GM21526 (cell line): ENCODE results near the gene TARBP1.
A peak's percentile ranks its signal among the peaks of the same experiment; 100 is the strongest.

Experiments used
- ATAC-seq: cut with Tn5 transposase; IDR thresholded peaks from one replicate; pipeline ENCODE4 v1.9.1; 2021; ENCODE audit warnings: moderate library complexity; ENCODE audit not compliant: unreplicated experiment, low FRiP score

The TARBP1 gene

DNA sequence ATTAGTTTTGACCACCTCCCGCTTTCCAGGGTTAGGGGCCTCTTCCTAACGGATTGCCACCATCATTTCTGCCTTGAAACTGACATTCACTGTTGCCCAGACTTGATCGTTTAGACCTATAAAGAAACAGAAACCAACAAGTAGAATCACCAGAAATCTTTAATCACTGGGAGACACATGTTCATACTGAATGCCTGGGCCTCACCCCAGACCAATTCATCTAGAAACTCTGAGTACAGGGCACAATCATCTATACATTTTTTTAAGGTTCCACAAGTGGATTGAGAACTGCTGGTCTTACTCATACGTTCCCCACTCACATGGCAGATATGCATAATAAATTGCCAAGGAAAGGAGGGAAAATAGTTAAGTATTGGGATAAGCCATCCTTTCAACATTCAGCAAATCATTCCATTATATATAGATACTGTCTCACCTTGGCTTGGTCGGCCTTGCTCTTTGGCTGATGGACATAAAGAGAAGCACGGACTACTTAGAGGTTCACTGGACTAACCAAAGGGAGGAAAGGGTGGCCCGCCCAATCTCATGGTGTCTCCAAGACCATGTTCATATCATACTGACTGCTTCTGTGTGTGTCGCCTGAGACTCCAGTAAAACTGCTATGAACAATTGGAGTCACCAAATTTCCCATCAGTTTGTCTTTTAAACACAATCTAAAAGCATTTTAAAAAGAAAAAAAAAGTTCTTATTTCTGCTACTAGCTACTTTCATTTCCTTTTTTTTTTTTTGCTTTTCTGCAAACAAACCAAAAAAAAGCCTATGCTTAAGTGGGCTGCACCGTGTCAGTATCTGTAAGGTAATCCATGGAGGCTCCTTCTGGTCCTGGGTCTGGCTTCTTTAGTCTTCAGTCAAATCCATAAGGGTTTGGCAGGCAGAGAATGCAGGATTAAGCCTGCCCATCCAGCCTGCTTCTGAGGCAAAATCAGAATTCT is 9.4 kb upstream of the TARBP1 start:
- ATAC-seq = no peak

DNA sequence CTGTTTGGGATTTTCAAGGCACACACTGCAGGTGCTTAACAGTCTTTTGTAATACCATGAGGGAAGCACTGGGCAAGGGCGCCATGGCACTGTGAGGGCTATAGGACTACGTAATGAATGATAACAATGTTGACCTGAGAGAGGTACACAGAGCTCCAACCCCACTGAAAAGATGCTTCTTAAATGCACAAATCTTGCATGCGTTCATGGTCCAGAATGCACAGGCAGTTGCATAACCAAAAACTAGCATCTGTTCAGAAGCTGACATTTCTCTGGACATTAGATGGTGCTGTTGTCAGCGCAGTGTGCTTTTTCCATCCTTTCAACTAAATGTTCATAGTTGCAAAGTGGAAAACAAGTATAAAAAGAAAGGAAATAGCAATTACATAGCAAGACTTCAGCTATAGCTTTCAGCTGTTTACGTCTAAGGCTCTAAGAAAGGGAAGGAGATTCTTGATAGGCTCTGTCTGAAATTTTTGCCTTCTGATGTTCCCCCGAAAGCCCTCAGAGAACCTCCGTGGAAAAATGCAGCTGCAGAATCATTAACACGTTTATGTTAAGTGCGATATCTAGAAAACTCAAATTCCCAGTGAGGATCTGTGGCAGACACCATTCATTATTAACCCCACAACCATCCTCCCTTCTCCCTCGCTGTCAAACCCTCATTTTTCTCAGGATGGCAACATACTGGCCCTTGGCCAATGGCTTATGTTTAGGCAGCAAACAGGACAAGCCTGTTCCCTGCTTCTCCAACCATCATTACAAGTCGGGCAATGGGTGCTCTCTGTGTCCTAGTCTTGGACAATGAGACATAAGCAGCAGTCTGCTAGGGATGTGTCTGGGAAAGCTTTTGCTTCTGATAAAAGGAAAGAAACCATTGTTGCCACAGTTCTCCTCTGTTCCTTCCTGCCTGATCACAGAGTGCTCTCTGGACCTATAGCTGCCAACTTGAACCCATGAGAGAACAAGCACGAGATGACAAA is 8.2 kb upstream of the TARBP1 start:
- ATAC-seq = no peak

DNA sequence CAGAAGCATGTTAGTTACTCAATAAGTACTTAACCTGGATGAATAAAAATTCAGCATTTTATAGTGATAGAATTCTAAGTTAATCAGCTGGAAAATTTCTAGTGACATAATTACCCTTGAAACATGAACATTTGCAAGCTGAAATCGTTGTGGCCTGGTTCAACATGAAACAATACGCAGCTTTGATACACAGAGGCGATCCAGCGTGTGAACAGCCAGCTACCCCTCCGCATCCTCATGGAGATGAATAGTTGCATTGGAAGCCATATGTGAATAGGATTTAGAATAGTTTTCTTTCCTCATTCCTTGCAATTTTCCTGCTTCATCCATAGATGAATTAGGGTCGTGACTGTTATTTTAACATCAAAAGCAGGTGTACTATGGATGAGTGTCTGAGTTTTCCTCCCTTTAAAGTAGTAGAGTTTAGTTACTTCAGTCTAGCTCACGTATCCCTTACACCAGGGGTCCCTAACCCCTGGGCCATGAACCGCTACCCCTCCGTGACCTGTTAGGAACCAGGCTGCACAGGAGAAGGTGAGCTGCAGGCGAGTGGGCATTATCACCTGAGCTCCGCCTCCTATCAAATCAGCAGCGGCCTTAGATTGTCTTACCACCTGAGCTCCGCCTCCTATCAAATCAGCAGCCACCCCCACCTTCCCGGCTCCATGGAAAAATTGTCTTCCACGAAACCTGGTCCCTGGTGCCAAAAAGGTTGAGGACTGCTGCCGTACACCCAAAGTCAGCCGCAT is 6.2 kb upstream of the TARBP1 start:
- ATAC-seq = no peak

DNA sequence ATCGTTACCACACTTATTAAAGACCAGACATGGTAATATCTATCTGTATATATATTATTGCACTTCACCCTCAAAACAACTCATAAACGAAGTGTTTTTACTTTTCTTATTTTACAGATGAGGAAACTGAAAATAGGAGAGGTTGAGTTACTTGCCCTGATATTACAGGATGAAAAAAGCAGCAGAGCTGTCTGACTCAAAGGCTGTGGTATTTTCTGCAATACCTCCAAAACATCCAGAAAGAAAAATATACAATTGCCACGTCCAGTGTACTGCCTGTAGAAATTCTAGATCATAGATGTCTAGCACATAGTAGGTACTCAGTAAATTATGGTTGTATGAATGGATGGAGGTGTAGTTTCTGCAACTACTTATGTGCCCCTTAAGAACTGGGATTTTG is 5.2 kb upstream of the TARBP1 start:
- ATAC-seq = no peak

DNA sequence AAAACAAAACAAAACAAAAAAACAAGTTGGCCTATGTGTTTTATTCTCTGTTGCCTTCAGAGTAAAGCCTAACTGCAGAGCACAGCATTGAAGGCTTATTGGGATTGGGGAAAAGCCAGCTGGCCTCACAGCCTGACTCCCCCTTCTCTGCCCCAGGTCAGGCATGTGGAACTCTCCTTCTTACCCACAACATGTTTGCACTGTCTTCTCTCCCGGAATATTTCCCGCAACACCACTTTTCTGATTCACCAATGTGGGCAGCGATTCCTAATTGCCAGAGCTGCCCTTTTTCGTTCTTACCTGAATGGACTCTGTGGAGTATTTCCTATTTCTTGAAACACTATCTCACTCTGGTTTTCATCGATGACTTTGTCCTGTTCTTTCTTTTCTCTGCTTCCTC is 2.8 kb upstream of the TARBP1 start:
- ATAC-seq = no peak

DNA sequence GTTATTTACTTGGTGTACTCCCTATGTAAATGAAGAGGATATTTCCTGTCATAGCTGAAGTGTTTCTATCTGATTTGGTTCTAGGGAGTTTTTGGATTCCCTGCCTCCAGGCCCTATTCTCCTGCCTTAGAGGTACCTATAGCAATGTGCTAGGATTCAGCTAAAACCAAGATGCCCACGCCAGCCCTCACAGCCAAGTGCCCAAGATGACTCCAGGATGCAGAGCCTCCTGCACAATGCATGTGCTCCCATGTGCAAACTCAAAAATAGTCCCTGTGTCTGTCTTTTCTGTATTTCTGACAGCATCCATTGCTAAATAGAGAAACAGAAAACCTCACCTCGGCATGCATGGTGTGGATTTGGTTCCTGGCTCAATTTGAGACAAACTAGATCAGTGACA is 887 bp upstream of the TARBP1 start:
- no peak for ATAC-seq

DNA sequence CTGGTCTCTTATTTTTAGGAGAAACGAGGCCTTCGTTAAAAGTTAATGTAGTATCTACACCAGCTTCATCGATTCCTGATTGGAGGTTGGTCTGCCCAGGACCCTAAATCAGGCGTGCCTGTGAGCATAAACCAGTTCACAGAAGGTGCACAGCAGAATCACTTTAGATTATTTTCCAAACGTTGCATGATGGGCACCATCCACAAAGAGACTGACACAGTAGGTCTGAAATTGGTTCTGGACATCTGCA is 256 bp upstream of the TARBP1 start:
- no peak for ATAC-seq

DNA sequence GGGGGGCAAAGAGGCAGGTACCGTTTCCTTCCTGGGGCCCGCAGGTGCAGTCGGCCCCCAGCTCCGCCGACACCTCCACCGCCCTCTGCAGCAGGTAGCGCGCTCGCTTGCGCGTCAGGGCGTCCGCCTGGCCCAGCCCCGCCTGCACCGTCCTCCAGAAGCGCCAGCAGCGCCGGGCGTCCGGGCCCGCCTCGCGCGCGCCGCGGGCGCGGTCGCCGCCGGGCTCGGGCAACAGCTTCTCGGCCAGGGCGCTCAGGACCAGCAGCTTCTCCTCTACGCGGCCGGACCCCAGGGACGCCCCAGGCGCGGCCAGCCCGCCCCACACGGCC is 863 bp downstream of the TARBP1 start:
- ATAC-seq = peak; percentile 59

DNA sequence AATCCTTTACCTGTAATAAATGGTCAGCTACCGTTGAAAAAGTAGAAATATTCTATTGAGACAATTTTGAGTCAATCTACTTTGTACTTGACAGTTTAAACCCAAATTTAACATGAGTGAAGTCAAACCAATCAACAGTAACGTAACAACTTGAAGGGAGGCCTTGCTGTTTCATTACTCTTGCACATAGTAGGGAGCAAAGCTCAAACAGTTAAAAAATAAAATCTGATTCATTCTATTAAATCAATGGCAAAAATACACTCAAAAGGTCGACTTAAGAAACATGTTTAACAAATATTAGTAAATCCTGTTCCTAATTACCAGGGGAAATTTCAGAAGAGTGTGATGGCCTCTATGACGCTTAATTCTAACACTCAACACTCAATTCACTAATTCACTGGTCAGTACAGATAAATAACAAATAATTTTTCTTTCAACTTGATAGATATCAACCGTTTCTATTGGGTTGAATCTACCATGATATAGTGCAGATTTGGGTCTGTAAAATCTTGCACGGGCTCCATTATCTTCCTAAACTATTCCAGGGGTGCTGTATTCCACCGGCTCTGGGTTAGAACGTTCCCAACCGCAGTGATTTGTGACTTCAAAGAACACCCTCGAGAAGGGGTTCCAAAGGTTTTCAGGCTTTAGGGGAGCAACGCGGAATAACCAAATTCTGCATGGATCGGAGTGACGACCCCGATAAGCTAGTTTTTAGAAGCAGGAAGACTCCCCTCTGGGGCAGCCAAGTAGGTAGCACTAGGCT is 1.4 kb downstream of the TARBP1 start:
- no peak for ATAC-seq

DNA sequence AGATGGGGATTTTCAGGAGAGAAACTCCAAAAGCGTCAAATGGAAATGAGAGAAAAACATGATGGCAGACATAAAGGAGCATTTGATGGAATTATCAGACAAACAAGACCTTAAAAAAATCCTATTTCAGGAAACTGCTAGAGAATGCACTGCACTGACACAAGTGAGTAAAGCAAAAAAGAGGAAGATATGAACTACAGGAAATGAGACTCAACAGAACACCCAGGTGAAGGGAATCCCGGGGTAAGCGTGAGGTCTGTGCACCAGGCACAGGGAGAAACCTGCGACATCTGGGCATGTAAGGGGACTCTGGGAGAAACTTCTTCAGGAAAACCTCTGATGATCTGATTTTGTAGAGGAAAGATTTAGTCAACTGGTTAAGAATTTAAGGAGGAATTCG is 2.8 kb downstream of the TARBP1 start:
- no peak for ATAC-seq

DNA sequence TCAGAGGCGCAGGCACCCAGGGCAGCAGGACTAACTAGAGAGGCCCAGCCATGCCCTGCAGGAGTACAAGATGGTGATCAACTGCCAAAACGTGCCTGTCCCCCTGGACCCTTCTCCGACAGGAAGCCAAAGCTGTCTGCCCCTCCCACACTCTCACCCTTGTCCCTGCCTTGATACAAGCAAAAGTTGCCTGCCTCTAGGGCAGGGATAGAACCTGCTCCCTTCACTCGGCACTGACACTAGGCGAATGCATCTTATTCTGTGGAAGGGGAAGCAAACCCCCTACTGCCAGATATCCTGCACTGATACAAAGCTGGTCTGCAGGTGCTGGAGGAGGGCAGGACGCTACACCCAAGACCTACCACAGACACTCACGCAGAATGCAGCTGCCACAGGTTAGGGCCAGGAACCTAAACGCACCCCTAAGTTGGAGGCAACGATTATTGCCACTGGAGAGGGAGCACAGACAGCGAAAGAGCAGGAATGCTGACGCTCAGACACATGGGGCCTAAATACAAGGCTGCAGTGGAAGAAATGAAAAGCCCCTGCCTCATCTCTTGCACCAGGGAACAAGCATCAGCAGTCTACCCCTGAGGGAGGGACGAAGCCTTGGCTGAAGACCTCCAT is 3.7 kb downstream of the TARBP1 start:
- no peak for ATAC-seq

DNA sequence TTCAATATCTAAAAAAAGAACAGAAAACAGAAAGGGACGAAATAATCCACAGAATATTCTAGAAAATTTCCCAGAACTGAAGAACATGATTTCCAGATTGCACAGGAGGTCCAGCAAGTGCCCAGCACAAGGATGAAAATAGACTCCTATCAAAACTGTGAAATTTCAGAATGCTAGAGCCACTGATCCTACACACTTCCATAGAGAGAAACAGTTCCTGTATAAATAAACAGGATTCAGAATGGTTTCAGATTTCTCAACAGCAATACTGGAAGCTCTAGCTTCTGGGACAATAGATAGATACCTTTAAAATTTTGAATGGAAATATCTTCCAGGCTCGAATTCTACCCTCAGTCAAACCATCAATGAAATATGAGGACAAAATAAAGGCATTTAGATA is 4.6 kb downstream of the TARBP1 start:
- no peak for ATAC-seq

DNA sequence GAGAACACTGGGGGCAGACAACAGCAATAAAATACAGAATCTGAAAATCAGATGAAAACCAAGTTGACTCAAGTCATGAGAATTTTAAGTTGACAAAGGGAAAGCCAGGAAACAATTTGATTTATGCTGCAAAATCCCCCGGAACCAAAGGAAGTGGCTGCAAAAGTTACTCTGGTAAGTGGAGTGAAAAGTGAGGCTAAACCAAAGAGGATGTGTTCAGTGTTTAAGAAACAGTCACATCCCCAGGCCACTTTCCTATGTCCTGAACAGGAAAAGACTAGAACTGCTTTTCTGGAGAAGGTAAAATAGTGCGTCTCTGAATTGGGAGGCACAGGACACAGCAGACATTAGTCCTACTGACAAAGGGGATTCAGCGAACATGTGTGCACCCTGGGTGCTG is 5.9 kb downstream of the TARBP1 start:
- ATAC-seq = no peak

DNA sequence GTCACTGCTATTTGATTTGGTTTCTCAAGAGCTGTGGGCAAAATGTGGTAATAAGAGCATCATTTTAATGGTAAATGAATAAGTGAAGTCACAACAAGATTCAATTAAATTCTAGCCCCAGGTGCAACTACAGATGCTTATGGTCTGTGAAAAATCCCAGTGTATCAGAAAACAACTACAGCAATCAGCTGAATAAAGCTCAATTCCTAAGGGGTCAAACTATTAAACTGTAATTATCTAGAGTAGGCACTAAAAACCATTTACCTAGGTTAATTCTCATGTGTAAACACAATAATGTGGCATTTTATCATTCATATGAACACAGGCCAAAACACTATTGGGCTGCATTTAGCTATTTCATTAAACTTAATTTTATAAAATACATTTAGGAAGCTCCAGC is 9.6 kb downstream of the TARBP1 start:
- ATAC-seq = no peak

DNA sequence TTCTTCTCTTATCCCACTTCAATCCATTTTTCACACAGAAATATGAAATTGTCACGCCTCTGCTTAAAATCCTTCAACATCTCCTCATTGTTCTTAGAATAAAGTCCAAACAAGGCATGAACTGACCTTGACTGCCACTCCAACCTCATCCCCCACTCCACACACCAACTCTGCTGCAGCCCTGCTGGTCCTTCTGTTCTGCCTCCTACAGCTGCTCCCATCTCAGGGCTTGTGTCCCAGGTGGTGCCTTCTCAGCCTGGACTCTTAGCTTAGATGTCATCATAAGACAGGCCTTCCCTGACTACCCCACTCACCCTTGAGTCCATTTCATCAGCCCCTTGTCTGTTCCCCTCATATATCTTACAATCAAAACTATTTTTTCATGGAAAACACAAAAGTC is 10.4 kb downstream of the TARBP1 start:
- ATAC-seq = no peak

DNA sequence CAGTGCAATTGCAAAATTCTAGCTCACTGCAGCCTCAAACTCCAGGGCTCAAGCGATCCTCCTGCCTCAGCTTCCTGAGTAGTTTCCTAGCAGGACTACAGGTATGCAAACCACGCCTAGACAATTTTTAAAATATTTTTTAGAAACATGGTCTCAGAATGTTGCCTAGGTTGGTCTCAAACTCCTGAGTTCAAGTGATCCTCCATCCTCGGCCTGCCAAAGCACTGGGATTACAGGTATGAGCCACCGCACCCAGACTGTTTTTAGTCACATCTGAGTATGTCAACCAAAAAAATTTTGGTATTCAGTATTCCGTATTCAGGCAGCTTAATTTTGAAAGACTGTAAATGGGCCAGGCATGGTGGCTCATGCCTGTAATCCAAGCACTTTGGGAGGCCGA is 11.2 kb downstream of the TARBP1 start:
- no peak for ATAC-seq

DNA sequence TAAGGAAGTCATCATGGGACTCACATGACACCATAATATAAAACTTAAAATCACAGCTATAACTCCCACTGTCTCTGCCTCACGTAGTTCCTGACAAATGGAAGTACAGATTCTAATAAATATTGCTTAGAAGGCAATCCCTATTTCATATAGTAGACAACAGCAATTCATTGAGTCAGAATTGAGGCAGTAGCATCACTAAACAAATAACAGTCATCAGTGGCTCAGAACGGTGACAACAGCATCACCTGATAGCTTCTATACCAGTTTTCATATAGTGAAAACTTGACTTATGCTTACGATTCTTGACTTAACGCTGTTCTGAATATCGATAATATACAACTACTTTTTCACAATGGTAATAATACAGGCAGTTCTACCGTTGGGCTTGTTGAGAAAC is 12.0 kb downstream of the TARBP1 start:
- ATAC-seq = no peak

DNA sequence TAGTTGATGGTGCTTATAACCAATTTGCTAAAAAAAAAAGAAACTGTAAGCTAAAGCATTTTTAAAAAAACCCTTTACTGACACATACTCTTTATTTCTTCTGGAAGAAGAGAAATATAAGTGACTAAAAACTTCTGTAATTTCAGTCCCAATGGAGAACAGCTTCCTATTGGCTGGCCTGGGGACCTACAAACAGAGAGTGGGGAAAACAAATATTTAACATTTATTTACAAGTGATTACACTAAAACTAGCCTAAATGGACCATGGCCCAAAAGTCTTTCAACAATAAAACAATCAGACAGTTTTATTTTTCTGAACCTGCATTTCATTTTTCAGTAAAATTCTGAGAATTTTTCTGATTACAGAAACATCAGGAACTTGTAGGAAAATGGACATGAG is 15.2 kb downstream of the TARBP1 start:
- no peak for ATAC-seq

DNA sequence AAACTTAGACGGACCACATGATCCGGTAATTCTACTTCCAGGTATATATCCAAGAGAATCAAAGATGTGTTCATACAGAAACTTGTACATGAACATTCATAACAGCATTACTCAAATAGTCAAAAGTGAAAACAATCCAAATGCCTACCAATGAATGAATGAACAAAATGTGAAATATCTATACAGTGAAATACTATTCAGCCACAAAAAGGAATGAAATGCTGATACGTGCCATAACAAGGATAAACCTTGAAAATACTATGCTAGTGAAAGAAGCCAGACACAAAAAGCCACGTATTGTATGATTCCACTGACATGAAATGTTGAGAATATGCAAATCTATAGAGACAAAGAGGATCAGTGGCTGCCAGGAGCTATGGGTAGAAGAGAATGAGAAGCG is 18.3 kb downstream of the TARBP1 start:
- ATAC-seq = no peak
